Astrocyte of the spinal cord (primary cell): ENCODE results near the gene PCDHA4.
"Not testable (repeated sequence)": the region's sequence is repeated elsewhere in the genome, so short reads cannot be mapped to it uniquely, and the experiment has no call there.

ENCODE experiments used
- DNase-seq: peaks from one replicate; pipeline ENCODE4 v3.0.0; 2011; ENCODE audit warnings: low read depth, low spot score
- H3K4me3 ChIP-seq: 2 replicates; pipeline ENCODE4 v1.5.1; 2011; ENCODE audit warnings: low read depth, mild to moderate bottlenecking, low read length, moderate library complexity
- in situ Hi-C: cut with HindIII; loops from 2 replicates; pipeline ENCODE4 v1.10.0; 2017; ENCODE audit warnings: low sequenced_read_pairs
- TF ChIP-seq, protein P1 (sequence below): IDR thresholded peaks from 2 replicates; pipeline ENCODE4 v1.5.1; 2012; ENCODE audit warnings: low read depth, mild to moderate bottlenecking, low read length, inconsistent platforms

Gene PCDHA4

GRCh38 chr5:140827704-140828361 lies 21.0 kb downstream of the PCDHA4 start, which contains the start of gene PCDHA6:
PCDHA6 (plus strand) TSS chr5:140827960; CDS start chr5:140828092, 132 bp downstream.
- H3K4me3 ChIP-seq, result no peak within 1 kb of the TSS
- in situ Hi-C loops, result no loop called here
- no peak for DNase-seq
- TF ChIP-seq, protein P1, sequence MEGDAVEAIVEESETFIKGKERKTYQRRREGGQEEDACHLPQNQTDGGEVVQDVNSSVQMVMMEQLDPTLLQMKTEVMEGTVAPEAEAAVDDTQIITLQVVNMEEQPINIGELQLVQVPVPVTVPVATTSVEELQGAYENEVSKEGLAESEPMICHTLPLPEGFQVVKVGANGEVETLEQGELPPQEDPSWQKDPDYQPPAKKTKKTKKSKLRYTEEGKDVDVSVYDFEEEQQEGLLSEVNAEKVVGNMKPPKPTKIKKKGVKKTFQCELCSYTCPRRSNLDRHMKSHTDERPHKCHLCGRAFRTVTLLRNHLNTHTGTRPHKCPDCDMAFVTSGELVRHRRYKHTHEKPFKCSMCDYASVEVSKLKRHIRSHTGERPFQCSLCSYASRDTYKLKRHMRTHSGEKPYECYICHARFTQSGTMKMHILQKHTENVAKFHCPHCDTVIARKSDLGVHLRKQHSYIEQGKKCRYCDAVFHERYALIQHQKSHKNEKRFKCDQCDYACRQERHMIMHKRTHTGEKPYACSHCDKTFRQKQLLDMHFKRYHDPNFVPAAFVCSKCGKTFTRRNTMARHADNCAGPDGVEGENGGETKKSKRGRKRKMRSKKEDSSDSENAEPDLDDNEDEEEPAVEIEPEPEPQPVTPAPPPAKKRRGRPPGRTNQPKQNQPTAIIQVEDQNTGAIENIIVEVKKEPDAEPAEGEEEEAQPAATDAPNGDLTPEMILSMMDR, result peak; percentile 1

DNA sequence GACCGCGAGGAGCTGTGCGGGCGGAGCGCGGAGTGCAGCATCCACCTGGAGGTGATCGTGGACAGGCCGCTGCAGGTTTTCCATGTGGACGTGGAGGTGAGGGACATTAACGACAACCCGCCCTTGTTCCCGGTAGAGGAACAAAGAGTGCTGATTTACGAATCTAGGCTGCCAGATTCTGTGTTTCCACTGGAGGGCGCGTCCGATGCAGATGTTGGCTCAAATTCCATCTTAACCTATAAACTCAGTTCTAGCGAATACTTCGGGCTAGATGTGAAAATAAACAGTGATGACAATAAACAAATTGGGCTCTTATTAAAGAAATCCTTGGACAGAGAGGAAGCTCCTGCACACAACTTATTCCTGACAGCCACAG lies 21.5 kb downstream of the PCDHA4 start:
- TF ChIP-seq, protein P1, result no peak
- DNase-seq, result no peak
- H3K4me3 ChIP-seq, result no peak overlapping the region
- in situ Hi-C loops, result no loop called here

- DNase-seq, H3K4me3 ChIP-seq, in situ Hi-C loops: not testable (repeated sequence)
These were observed 22.9 kb downstream of the PCDHA4 start for GRCh38 chr5:140829511-140830501.

DNA sequence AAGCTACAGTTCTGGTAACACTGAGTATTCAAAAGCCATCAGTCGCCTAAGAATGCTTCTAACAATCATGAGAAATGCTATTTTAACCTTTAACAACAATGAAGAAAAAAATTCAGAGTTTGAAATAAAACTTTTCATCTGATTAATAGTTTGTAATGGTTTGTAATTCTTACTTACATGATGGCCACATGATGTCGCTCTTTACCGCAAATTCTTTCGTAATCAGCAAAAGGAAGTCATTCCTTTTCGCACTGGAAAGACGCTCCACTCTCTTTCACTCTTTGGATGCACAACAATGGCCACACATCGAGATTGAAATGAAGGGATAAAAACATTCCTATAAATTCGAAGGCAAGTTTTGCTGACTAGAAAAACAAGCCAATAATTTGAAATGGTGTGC lies 27.1 kb downstream of the PCDHA4 start, which contains the start of gene PCDHA7:
TSS of gene PCDHA7 (plus strand) at position 277 of the 400 bp plus-strand sequence. CDS start at position 392, 115 bp downstream.
- H3K4me3 ChIP-seq, result no peak within 1 kb of the TSS
- in situ Hi-C loops, result no loop called here
- TF ChIP-seq, protein P1, result no peak
- DNase-seq, result peak; percentile 7

DNA sequence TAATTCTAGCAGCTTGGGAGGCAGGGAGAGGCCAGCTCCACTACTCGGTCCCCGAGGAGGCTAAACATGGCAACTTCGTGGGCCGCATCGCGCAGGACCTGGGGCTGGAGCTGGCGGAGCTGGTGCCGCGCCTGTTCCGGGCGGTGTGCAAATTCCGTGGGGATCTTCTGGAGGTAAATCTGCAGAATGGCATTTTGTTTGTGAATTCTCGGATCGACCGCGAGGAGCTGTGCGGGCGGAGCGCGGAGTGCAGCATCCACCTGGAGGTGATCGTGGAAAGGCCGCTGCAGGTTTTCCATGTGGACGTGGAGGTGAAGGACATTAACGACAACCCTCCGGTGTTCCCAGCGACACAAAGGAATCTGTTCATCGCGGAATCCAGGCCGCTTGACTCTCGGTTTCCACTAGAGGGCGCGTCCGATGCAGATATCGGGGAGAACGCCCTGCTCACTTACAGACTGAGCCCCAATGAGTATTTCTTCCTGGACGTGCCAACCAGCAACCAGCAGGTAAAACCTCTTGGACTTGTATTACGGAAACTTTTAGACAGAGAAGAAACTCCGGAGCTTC lies 27.7 kb downstream of the PCDHA4 start:
- DNase-seq, in situ Hi-C loops, H3K4me3 ChIP-seq: not testable (repeated sequence)

DNA sequence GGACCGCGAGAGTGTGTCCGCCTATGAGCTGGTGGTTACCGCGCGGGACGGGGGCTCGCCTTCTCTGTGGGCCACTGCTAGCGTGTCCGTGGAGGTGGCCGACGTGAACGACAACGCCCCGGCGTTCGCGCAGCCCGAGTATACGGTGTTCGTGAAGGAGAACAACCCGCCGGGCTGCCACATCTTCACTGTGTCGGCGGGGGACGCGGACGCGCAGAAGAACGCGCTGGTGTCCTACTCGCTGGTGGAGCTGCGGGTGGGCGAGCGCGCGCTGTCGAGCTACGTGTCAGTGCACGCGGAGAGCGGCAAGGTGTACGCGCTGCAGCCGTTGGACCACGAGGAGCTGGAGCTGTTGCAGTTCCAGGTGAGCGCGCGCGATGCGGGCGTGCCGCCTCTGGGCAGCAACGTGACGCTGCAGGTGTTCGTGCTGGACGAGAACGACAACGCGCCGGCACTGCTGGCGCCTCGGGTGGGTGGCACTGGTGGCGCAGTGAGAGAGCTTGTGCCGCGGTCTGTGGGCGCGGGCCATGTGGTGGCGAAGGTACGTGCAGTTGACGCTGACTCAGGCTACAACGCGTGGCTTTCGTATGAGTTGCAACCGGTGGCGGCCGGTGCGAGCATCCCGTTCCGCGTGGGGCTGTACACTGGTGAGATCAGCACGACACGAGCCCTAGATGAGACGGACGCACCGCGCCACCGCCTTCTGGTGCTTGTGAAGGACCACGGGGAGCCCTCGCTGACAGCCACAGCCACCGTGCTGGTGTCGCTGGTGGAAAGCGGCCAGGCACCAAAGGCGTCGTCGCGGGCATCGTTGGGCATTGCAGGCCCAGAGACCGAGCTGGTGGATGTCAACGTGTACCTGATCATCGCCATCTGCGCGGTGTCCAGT lies 29.0 kb downstream of the PCDHA4 start:
- TF ChIP-seq, protein P1, result no peak
- no peak for DNase-seq
- no peak overlapping the region for H3K4me3 ChIP-seq
- in situ Hi-C loops, result no loop called here
